Neural cell (in vitro differentiated cells): Measurements from ENCODE around the gene EIF3K. TPM values are rescaled to one million over a fixed set of nuclear protein-coding genes. Genes with fewer than 3 reads are reported as not detected.

Experiments used
- H2AFZ ChIP-seq: fragments of 200-600, 300-800 bp; sonication (generic), shearing (Covaris generic); 2 replicates; pipeline ENCODE4 v1.6.0; 2014; ENCODE audit warnings: low read depth, mild to moderate bottlenecking, antibody characterized with exemption, low read length, moderate library complexity
- H3F3A ChIP-seq: fragments of 200-600 bp; shearing (Covaris generic); 2 replicates; pipeline ENCODE4 v1.6.1; 2016; ENCODE audit warnings: mild to moderate bottlenecking, moderate library complexity, mixed read lengths, antibody characterized with exemption, low read length; ENCODE audit not compliant: insufficient read depth, poor library complexity, severe bottlenecking
- H3K27ac ChIP-seq: fragments of 200-600, 300-800 bp; sonication (generic), shearing (Covaris generic); 2 replicates; pipeline ENCODE4 v1.5.1; 2014; ENCODE audit warnings: mild to moderate bottlenecking, low read length, moderate library complexity
- H3K27me3 ChIP-seq: fragments of 300-800, 200-600 bp; sonication (generic), shearing (Covaris generic); 2 replicates; pipeline ENCODE4 v1.6.0; 2014; ENCODE audit warnings: mild to moderate bottlenecking, low read depth, low read length, moderate library complexity; ENCODE audit not compliant: insufficient read depth
- H3K36me3 ChIP-seq: fragments of 300-800, 200-600 bp; sonication (generic), shearing (Covaris generic); 2 replicates; pipeline ENCODE4 v1.5.1; 2014; ENCODE audit warnings: mild to moderate bottlenecking, antibody characterized with exemption, low read length, moderate library complexity; ENCODE audit not compliant: insufficient read depth
- H3K4me2 ChIP-seq: fragments of 300-800, 200-600 bp; sonication (generic), shearing (Covaris generic); 2 replicates; pipeline ENCODE4 v1.6.0; 2014; ENCODE audit warnings: mild to moderate bottlenecking, low read length
- H3K4me3 ChIP-seq: fragments of 300-800, 200-600 bp; sonication (generic), shearing (Covaris generic); 2 replicates; pipeline ENCODE4 v1.5.1; 2014; ENCODE audit warnings: mild to moderate bottlenecking, low read length, moderate library complexity
- H3K79me2 ChIP-seq: fragments of 200-600 bp; shearing (Covaris generic); replicated peaks from 2 replicates; pipeline ENCODE4 v1.6.0; 2014; ENCODE audit warnings: mild to moderate bottlenecking, low read length, moderate library complexity; ENCODE audit not compliant: insufficient read depth
- H3K9ac ChIP-seq: fragments of 300-800, 200-600 bp; sonication (generic), shearing (Covaris generic); 2 replicates; pipeline ENCODE4 v1.6.1; 2016; ENCODE audit warnings: mild to moderate bottlenecking, low read length, mixed read lengths
- H3K9me2 ChIP-seq: fragments of 200-600 bp; shearing (Covaris generic); 2 replicates; pipeline ENCODE4 v1.6.1; 2016; ENCODE audit warnings: mild to moderate bottlenecking, low read length, mixed read lengths; ENCODE audit not compliant: insufficient read depth
- H3K9me3 ChIP-seq: fragments of 200-600, 300-800 bp; sonication (generic), shearing (Covaris generic); 2 replicates; pipeline ENCODE4 v1.6.1; 2016; ENCODE audit warnings: mild to moderate bottlenecking, mixed run types, low read length, moderate library complexity, mixed read lengths
- H4K20me1 ChIP-seq: fragments of 200-600 bp; shearing (Covaris generic); 2 replicates; pipeline ENCODE4 v1.6.1; 2016; ENCODE audit warnings: mild to moderate bottlenecking, mixed run types; ENCODE audit not compliant: insufficient read depth
- CTCF ChIP-seq: fragments of 450-650 bp; IDR thresholded peaks from 2 replicates; pipeline ENCODE4 v1.5.1; 2014; ENCODE audit warnings: antibody characterized with exemption, mild to moderate bottlenecking, moderate library complexity; ENCODE audit not compliant: poor library complexity, severe bottlenecking
- EP300 ChIP-seq: fragments of 450-650 bp; conservative IDR thresholded peaks from 2 replicates; pipeline ENCODE4 v1.6.1; 2014; ENCODE audit warnings: antibody characterized with exemption, mild to moderate bottlenecking, moderate library complexity; ENCODE audit not compliant: poor library complexity, severe bottlenecking
- EZH2 ChIP-seq: fragments of 200-600, 300-800 bp; shearing (Covaris generic), sonication (generic); IDR thresholded peaks from 2 replicates; pipeline ENCODE4 v1.6.1; 2014; ENCODE audit warnings: antibody characterized with exemption, low read length, borderline replicate concordance, mild to moderate bottlenecking; ENCODE audit not compliant: insufficient read depth, poor library complexity, severe bottlenecking
- MXI1 ChIP-seq: fragments of 450-650 bp; conservative IDR thresholded peaks from 2 replicates; pipeline ENCODE4 v1.6.1; 2014; ENCODE audit warnings: antibody characterized with exemption, mild to moderate bottlenecking; ENCODE audit not compliant: poor library complexity, severe bottlenecking
- POLR2AphosphoS5 ChIP-seq: IDR thresholded peaks from 2 replicates; pipeline ENCODE4 v1.6.1; 2012
- RAD21 ChIP-seq: fragments of 450-650 bp; conservative IDR thresholded peaks from 2 replicates; pipeline ENCODE4 v1.6.1; 2014; ENCODE audit warnings: antibody characterized with exemption, mild to moderate bottlenecking, moderate library complexity
- REST ChIP-seq: IDR thresholded peaks from 2 replicates; pipeline ENCODE4 v1.6.1; 2012; ENCODE audit warnings: borderline replicate concordance
- SMC3 ChIP-seq: fragments of 450-650 bp; conservative IDR thresholded peaks from 2 replicates; pipeline ENCODE4 v1.6.1; 2014; ENCODE audit warnings: antibody characterized with exemption, mild to moderate bottlenecking, moderate library complexity; ENCODE audit not compliant: poor library complexity
- TAF1 ChIP-seq: IDR thresholded peaks from 2 replicates; pipeline ENCODE4 v1.6.1; 2012; ENCODE audit warnings: low read depth
- polyA plus RNA-seq: library from polyadenylated mRNA; depleted of rRNA; stranded (reverse); fragments of >200 nt; gene quantifications from 2 replicates; pipeline ENCODE4 v1.2.3, GENCODE V29; 2014

The EIF3K gene
- polyA plus RNA-seq, 1 donor from 2014 or later: 462 TPM

GRCh38 chr19:38675611-38676010 is 56.6 kb downstream of the EIF3K start:
- no peak overlapping the region for H3K4me3 ChIP-seq
- no peaks in the 10 kb centered on the region for H4K20me1 ChIP-seq
- no peak overlapping the region for H3K27ac ChIP-seq
- no peaks in the 10 kb centered on the region for H3K27me3 ChIP-seq
- H3F3A ChIP-seq: no peaks in the 10 kb centered on the region
- H3K79me2 ChIP-seq: peaks cover 21% of the 10 kb centered on the region
- TF ChIP-seq TAF1: no peak
- no peak for TF ChIP-seq REST
- TF ChIP-seq POLR2AphosphoS5: no peak
- no peak for TF ChIP-seq EP300
- no peak for TF ChIP-seq SMC3
- TF ChIP-seq CTCF: no peak
- TF ChIP-seq MXI1: no peak
- no peak for TF ChIP-seq RAD21
- no peak for TF ChIP-seq EZH2
- H2AFZ ChIP-seq: no peak overlapping the region
- no peaks in the 10 kb centered on the region for H3K9me2 ChIP-seq
- no peak overlapping the region for H3K4me2 ChIP-seq
- no peaks in the 10 kb centered on the region for H3K9me3 ChIP-seq
- no peak overlapping the region for H3K9ac ChIP-seq
- H3K36me3 ChIP-seq: no peaks in the 10 kb centered on the region

GRCh38 chr19:38676023-38676877 is 57.3 kb downstream of the EIF3K start:
- H4K20me1 ChIP-seq: no peaks in the 10 kb centered on the region
- no peak overlapping the region for H3K4me2 ChIP-seq
- no peaks in the 10 kb centered on the region for H3F3A ChIP-seq
- H3K36me3 ChIP-seq: no peaks in the 10 kb centered on the region
- H3K9me3 ChIP-seq: no peaks in the 10 kb centered on the region
- H2AFZ ChIP-seq: no peak overlapping the region
- H3K9ac ChIP-seq: no peak overlapping the region
- no peak overlapping the region for H3K4me3 ChIP-seq
- peaks cover 21% of the 10 kb centered on the region for H3K79me2 ChIP-seq
- no peaks in the 10 kb centered on the region for H3K9me2 ChIP-seq
- H3K27me3 ChIP-seq: no peaks in the 10 kb centered on the region
- H3K27ac ChIP-seq: no peak overlapping the region
- no peak for TF ChIP-seq SMC3
- no peak for TF ChIP-seq REST
- TF ChIP-seq MXI1: no peak
- TF ChIP-seq POLR2AphosphoS5: no peak
- TF ChIP-seq EP300: no peak
- TF ChIP-seq RAD21: no peak
- no peak for TF ChIP-seq EZH2
- no peak for TF ChIP-seq TAF1
- TF ChIP-seq CTCF: no peak
